ENCODE data around the gene ATP6V1G1.
"Not testable (repeated sequence)": the region's sequence is repeated elsewhere in the genome, so short reads cannot be mapped to it uniquely, and the experiment has no call there.

Gene ATP6V1G1, protein sequence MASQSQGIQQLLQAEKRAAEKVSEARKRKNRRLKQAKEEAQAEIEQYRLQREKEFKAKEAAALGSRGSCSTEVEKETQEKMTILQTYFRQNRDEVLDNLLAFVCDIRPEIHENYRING

DNA sequence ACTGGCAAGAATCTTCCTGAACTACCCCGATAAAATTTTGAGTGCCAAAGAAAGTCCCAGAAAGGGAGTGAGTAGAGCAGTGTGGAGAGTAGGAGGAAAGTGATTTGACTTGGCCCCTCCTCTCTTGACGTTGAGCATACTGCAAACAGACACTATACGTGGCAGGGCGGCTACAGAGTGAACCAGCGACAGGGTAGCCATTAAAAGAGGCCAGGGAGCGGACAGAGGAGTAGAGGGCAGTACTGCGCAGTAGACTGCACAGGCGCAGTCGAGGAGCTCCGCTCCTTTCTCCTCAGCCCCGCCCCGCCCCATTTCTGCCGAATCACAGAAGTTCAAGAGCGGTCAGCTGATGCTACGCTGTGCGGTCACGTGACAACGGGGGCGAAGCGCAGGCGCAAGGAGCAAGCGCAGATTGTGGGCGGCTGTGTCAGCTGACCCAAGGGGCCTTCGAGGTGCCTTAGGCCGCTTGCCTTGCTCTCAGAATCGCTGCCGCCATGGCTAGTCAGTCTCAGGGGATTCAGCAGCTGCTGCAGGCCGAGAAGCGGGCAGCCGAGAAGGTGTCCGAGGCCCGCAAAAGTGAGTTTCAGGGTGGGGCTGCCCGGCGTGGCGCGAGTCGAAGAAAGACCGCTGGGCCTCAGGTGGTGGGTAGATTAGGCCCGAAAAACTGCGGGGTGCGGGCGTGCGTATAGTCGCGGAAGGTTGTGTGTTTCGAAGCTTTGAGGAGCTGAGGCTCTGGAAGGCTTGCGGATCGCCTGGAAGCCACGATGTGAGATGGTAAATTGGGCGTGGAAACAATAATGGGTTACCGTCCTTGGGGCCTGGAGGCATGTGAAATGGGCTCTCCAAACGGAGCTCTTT, at the start of gene ATP6V1G1:
TSS of gene ATP6V1G1 (plus strand) at position 425 of the 858 bp plus-strand sequence. CDS start at position 495, 70 bp downstream.
- peak; percentile 89 for DNase-seq

DNA sequence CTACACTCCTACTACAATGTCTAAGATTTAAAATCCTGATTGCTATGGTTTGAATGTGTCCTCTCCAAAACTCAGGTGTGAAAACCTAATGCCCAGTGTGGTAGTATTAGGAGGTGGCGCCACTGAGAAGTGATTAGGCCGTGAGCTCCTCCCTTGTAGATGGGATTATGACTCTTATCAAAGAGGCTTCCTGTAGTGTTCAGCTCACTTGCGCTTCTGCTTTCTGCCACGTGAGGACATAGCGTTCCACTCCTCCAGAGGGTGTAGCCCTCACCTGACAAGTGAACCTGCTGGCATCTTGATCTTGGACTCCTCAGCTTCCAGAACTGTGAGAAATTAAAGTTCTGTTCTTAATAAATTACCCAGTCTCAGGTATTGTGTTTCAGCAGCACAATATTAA, 49.3 kb upstream of the ATP6V1G1 start:
- no peak for DNase-seq

DNA sequence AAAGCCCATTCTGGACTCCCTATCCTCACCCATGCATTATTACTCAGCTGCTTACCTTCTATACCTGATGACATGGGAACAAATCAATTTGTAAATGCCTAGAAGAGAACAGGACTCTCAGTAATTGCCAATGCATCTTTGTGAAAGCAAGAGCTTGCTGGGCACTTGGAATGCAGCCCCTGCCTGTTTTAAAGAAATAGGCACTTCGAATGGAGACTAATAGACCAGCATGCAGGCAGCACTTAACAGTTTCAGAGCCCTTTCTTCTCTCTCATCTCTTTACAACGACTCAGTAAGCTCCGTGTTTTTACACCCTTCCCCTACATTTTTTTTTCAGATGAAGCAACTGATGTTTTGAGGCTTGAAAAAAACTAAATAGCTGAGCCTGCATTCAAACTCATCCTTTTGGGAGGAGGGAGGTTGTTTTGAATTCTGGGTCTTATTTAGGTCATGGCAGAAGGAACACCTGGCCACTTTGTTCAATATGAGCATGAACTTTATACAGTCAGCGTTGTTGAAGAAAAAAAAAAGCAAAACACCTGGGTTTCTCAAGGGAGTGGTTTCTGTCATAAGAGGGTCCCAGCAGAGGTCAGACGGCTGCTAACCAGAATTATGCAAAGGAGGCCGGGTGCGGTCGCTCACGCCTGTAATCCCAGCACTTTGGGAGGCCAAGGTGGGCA, 47.7 kb upstream of the ATP6V1G1 start:
- DNase-seq: no peak

DNA sequence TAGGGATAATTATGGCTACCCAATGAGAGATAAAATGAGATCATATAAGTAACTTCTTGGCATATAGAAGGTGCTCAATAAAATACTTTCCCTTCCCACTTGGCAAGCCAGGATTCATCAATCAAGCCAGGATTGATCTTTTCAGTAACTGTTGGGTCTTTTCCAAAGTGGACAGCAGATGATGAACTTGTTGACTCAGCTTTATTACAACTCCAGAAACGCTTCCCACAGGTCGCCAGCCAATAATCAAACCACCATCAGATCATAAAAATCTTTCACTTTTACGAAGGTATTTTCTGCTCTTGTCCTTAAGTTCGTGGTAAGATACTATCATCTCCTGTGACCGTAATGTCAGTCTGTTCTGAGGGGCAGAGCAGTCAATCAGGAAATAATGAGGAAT, 42.5 kb upstream of the ATP6V1G1 start:
- DNase-seq: no peak

DNA sequence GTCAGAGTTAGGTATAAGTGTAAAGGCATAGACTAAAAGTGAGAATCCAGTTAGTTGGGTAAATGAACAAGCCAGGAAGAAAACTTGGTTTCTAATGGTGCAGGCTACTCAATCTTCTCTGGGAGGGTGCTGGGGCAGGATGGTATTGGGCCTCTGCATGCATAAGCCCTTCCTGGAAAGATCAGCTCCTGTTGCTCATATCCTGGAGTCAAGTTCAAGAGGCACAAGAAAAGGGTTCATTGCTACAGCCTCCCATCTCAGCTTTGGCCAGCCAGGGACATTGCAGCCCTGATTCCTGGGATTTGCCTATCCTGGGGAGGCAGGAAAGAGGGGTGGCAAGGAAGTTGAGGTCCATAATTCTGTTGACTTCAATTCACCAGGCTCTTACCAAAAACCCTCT, 40.7 kb upstream of the ATP6V1G1 start:
- no peak for DNase-seq

DNA sequence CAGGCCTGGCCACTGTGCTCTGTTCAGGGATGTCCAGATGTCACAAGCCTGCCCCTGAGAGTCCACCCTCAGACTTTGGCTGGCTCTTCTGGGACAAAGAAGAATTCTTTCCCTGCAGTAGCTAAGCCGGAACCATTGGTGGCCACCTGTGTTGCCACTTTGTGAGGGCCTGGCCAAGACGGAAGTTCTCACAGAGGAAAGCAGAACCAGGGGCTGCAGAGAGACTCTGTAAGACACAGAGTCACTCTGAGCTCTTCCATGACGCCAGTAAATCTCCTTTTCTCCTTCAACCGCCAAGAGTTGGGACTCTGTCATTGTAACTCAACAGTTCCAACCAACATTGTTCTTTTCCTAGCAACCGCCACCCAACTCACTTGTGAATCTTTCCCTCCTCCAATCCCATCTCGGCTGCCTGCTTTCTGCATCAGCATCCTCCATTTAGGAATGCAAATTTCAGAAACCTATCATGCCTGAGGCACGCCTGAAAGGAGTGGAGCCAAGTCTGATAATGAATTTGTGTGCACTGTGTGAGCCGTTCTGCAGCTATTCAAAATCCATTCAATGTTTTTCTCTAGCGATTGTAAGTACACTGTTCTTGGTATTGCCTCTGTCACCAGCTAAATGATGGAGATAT, 37.8 kb upstream of the ATP6V1G1 start:
- no peak for DNase-seq

DNA sequence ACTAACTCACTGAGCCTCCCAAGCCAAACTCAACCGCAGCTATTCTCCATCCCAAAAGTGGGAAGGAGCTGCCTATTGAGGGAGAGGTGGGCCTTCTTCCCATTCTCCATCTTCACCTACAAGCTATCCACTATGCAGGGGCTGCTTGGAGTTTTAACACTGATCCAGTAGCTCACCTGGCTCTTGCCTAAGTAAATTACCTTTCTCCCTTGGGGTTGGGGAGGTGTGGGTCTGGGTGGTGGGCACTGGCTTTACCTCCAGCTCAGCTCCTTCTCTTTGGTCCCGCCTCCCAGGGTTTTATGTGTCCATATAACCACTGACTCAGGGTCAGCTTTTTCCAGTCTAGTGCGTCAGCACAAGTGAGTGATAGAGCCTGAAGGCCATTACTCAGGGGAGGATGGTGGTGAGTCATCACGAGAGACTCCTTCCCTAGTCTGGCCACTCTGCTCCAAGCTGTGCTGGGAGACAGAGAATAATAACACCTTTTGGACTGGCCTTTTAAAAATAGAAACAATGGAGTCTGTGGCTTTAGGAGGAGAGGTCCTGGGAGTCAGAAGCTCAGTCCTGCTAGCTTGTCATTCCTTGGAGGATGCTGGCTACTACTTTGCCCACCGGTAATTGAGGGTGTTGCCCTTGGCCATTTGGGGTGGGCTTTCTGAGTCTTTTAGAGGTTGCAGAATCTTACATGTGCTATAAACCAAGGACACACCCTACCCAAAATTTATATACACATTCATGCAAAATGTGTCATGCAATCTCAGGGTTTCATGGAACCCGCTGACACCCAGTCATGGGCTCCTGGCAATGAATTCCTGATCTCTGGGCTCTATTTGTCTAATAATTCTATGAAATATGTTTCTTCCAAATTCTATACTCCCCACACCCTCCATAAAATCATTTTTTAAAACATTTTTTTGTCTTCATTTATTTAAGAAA, 35.6 kb upstream of the ATP6V1G1 start:
- no peak for DNase-seq

DNA sequence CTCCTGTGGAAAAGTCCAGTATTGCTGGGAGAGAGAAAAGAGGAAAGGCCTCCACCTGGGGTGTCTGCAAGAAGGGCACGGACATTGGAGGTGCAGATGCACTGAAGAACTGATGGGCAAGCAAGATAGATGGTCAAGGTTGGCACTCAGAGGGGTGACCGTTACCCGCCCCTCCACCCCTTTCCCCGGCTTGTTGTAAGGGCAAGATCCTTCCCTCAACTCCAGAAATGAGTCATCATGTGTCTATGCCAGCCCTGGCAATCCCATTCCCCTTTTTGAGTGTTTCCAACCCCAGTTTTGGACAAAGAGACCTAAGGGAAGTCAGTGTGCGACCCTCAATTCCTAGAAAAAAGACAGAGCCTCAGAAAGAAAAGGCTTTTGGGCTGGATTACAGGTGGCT, 34.9 kb upstream of the ATP6V1G1 start:
- DNase-seq: no peak

DNA sequence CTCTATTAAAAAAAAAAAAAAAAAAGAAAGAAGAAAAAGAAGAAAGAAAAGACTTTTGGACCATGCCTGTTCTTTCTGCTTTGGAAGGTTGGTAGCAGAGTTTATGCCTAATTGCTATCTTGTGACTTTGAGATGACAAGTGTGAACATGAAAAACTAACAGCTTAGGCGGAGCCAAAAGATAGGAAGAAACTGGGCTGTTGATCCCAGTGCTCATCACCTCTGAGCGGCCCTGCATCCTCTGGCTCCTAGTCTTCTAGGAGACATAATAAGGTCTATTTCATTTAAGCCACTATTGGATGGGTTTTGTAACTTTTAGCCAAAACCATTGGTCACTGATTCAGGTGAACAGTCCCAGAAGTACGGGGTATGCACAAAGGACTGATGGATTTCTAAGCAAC, 34.4 kb upstream of the ATP6V1G1 start:
- no peak for DNase-seq

DNA sequence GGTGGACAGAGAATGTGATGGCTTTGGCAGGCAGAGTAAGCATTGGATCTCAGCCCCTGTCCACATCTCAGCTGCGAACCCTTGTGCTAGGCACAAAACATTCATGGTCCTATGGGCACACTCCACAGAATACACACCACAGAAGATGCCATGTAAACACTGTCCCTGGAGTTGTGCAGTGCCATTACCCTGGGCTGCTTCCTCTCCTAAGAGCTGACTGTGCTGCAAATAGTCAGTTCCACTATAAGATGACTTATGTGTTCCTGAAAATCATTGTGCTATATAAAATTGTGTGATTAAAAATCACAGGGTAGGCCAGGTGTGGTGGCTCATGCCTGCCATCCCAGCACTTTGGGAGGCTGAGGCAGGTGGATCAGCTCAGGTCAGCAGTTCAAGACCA, 31.9 kb upstream of the ATP6V1G1 start:
- DNase-seq: no peak

DNA sequence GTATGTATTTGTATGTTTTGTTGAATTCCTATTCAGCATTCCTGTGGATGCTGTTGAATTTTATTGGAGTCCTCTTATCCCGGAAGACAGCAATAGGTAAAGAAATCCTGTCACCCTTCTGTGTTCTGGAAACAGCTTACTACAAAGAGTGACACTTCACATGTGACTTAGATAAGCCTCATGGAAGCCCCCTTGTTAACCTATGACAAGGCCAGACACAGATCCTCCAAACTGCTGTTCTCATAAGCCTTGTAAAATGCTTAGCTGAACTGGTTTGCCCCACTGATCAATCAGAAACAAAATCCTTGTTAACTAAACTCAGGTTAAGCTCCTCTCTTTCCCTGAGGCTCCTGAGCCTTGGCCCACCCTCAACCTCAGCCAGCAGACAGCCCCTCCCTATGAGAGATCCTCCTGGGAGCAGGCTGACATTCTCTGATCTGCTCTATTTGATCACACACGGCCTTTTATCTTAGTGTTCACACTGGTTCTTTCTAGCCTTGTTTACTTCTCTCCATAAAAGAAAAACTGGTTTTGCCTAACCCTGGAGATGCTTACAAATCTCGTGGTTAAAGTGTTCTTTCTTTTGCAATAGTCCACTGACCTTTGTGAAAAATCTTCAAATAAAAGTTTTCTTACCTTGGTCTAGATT, 29.4 kb upstream of the ATP6V1G1 start:
- DNase-seq: no peak

DNA sequence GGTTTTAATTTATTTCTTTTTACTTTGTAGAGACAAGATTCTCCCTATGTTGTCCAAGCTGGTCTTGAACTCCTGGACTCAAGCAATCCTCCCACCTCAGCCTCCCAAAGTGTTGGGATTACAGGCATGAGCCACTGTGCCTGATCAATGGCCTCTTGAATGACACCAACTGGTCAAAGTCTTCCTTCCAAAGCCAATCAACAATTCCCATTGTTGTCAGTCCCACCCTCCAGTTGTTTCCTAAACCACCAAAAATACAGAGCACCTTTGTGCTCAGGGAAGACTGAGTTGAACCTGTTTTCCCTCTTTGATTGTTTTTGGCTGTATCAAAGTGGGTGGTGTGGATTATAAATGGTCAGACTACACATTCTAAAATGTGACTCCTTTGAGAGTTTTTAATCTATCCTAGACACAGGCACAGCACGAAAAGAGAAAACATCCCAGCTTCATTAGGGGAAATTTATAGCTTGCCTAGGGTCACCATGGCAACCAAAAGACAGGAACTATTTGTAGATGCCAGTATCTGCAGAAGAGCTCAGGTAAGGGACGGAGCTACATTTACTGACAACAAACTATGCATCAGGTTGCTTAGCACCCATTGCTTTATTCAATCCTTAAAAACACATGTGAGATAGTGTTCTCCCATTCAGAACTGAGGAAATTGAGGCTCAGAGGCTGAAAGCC, 27.6 kb upstream of the ATP6V1G1 start:
- no peak for DNase-seq

DNA sequence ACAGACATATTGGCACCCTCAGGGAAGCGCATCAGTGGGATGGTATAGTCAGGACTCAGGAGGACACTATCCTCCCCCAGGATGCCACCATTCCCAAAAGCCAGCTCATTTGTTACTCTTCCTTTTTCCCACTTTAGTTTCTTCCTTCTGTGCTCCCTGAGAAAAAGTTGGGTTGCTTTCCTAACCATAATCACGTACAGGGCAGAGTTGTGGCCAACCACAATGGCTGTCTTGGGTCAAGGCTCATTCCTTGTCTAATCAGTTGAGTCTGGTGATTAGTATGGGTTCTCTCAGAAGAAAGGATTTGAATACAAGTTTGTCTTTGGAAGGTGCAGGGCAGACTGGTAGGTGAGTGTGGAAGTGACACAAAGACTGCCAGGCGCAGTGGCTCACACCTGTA, 26.6 kb upstream of the ATP6V1G1 start:
- DNase-seq: no peak

DNA sequence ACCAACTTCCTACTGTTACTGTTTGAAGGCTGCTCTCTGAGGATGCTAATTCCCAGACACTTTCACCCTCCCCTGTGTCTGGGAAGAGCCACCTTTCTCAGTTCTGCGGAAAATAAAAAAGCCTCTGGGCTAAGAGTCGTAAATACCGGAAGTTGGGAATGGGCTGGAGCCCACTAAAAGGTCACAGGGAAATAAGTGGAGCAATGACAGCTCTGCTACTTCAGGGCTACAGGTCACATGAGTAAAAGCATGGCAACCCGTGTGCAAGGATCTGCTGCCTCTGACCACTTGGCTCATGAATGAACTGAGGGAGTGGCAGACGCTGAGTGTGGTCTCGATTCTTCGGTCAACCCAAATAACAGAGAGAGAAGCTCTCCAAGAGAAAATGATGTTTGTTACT, 25.8 kb upstream of the ATP6V1G1 start:
- no peak for DNase-seq

DNA sequence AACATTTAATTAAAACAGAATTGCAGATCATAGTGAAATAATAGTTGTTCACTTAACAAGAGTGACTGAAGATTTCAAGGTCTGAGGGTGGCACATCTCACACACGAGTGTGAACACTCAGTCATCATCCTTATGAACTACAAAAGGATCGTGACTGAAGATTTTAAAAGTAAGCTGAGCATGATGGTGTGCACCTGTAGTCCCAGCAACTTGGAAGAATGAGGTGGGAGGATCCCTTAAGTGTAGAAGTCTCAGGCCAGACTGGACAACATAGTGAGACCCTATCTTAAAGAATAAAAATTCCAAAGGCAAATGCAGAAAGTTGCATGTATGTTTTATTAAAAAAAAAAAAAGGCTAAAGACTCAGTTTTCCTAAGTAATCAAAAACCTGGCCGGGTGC, 22.4 kb upstream of the ATP6V1G1 start:
- no peak for DNase-seq

DNA sequence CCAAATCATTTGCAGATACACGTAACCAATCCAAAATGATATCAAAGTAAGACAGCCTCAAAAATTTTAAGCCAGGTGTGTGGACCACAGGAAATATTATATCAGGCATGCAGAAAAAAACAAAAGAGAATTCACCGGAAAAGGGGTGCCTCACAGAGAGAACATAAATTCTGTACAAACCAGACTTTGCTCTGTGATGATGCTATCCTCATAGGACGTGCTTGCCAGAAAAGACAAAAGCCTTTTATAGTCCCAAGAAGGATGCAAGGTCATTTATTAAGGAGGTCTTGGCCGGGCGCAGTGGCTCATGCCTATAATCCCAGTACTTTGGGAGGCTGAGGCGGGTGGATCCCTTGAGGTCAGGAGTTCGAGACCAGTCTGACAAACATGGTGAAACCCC, 16.8 kb upstream of the ATP6V1G1 start:
- no peak for DNase-seq

DNA sequence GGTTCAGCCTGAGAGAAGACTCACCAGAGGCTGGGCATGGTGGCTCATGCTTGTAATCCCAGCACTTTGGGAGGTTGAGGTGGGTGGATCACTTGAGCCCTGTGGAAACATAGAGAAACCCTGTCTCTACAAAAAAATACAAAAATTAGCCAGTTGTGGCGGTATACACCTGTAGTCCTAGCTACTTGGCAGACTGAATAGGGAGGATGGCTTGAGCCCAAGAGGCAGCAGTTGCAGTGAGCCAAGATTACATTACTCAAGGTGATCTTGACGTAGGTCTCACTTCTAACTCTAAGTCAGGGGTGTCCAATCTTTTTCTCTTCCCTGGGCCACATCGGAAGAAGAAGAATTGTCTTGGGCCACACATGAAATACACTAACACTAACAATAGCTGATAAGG, 16.2 kb upstream of the ATP6V1G1 start:
- DNase-seq: no peak

DNA sequence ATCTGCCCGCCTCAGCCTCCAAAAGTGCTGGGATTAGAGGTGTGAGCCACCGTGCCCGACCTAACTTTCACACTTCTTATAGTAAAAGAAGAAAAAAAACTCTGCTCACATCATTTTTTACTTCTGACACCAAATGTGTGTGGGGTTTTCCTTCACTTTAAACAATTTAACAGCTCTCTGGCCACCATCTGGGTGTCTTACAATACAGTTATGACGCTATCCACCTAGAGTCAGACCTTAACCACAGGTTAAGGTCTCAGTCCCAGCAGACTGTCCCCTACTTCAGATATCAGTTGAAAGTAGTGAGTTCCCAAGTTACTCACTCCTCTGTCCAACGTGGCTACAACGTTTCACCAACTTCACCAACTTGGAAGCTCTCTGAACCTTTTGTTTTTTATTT, 15.4 kb upstream of the ATP6V1G1 start:
- no peak for DNase-seq

DNA sequence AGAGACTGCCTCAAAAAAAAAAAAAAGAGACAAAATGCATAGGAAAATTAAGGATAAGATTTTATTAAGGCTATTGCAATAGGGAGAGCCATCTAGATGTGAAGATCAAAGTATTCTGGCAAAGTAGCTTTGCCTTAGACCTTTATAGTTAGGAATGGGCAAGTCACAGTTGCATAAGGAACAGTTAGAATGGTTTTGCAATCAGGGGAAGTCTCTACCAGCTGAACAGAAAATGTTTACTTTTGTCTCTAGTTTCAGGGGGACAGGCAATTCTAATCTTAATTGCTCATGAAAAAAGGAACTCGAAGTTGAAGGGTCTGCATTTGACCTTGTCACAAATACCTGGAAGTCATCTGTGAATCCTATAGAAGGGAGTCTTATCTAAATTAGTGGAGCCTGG, 13.1 kb upstream of the ATP6V1G1 start:
- no peak for DNase-seq

DNA sequence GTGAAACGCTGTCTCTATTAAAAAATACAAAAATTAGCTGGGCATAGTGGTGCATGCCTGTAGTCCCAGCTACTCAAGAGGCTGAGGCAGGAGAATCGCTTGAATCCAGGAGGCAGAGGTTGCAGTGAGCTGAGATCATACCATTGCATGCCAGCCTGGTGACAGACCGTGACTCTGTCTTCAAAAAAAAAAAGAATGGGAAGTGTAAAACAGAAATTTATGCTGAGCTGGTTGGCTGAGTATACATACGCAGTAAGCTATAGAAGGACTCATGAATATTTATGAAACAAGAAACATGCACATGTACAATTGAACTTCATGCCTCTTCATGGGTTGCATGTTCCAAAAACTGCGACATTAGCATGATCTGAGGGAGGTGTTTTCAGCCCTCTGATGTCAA, 10.8 kb upstream of the ATP6V1G1 start:
- DNase-seq: not testable (repeated sequence)

DNA sequence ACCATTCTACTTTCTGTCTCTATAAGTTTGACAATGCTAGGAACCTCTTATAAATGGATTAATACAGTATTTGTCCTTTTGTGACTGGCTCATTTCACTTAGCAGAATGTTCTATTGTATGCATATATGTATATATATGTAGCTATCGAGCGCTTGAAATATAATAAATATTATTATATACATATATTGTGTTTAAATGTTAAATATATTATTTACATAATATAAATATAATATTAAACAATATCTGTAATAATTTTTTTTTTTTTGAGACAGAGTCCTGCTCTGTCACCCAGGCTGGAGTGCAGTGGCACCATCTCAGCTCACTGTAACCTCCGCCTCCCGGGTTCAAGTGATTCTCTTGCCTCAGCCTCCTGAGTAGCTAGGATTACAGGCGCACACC, 9.4 kb upstream of the ATP6V1G1 start:
- DNase-seq: not testable (repeated sequence)

Measured in NCI-H1436 treated with DMSO at 0.1 percent for 48 hours (cell line).